GM19351 (cell line): Measurements from ENCODE around the gene MIA3.

Experiments
- ATAC-seq: cut with Tn5 transposase; IDR thresholded peaks from one replicate; pipeline ENCODE4 v1.9.1; 2021; ENCODE audit warnings: mild to moderate bottlenecking, moderate library complexity; ENCODE audit not compliant: unreplicated experiment

Gene MIA3

GRCh38 chr1:222713091-222713961, 95.4 kb downstream of the MIA3 start:
- peak; percentile 54 for ATAC-seq

GRCh38 chr1:222716393-222716792, 98.5 kb downstream of the MIA3 start:
- no peak for ATAC-seq
